Measurements from ENCODE around the gene ENTPD5.

DNA sequence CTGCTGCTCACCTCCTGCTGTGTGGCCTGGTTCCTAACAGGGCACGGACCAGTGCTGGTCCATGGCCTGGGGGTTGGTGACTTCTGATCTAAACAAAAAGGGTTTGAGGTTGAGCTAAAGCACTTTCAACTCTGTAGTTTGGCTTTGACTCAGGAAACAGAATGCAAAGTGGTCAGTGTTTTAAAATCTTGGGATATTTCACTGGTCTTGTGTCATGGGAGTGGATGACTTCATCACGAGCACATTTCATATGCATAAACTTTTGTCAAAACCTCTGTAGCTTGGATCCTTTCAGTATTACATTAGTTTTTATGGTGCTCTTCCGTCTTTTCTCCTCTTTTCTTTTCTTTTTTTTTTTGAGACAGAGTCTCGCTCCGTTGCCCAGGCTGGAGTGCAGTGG lies 94.8 kb downstream of the ENTPD5 start:
- TF ChIP-seq, protein P1, sequence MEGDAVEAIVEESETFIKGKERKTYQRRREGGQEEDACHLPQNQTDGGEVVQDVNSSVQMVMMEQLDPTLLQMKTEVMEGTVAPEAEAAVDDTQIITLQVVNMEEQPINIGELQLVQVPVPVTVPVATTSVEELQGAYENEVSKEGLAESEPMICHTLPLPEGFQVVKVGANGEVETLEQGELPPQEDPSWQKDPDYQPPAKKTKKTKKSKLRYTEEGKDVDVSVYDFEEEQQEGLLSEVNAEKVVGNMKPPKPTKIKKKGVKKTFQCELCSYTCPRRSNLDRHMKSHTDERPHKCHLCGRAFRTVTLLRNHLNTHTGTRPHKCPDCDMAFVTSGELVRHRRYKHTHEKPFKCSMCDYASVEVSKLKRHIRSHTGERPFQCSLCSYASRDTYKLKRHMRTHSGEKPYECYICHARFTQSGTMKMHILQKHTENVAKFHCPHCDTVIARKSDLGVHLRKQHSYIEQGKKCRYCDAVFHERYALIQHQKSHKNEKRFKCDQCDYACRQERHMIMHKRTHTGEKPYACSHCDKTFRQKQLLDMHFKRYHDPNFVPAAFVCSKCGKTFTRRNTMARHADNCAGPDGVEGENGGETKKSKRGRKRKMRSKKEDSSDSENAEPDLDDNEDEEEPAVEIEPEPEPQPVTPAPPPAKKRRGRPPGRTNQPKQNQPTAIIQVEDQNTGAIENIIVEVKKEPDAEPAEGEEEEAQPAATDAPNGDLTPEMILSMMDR (IDR thresholded peaks at IDR 0.05) = no peak
- TF ChIP-seq EZH2 (IDR thresholded peaks at IDR 0.05; ENCODE audit: borderline replicate concordance, insufficient read depth, low read depth, low read length, poor library complexity, severe bottlenecking) = no peak

Measured in B cell (primary cell).